IPS DF 4.7 (cell line): Measurements from ENCODE around the gene GJA9.
"Not testable (repeated sequence)": the region's sequence is repeated elsewhere in the genome, so short reads cannot be mapped to it uniquely, and the experiment has no call there.

ENCODE experiments used
- DNase-seq: peaks from one replicate; pipeline ENCODE4 v3.0.0-alpha.2; 2013; ENCODE audit warnings: low spot score; ENCODE audit errors: extremely low read depth

Gene GJA9

GRCh38 chr1:38881487-38881886 lies at the start of gene GJA9:
GJA9 (minus strand) TSS chr1:38881587; CDS start chr1:38876098, 5,489 bp downstream.
- no peak for DNase-seq

DNA sequence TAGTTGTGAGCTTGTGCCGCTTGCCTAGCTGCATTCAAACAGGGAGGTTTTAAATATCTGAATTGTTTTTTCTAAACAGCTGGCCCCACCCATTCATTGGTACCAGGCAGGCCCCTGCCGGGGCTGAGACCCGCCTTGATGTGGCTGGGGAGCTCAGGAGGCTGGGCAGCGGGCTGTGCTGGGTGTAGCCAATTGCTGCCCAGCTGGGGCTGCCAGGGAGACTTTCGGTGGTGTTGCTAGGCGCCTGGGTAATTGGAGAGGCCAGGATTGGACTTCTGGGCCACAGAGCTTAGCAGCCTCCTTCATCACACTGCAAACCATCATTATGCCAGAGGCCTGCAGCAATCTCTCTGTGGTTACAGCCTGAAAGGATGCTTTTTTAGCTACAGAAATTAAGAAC lies 48.1 kb upstream of the GJA9 start:
- no peak for DNase-seq

DNA sequence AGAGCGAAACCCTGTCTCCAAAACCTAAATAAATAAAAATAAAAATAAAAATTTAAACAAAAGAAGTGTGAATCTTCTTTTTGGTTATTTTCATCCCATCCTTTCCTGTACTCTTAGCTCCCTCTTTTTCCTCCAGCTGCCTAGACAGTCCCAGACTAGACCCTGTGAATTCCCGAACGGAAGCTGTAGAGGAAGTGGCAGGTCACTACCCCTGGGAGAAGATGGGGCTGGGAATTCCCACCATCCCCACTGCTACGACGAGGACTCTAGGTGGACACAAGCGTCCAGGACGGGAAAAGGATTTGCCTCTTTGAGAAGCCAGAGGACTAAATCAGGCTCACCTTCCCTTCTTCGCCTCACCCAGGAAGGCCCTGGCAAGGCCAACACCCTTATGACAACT lies 47.7 kb upstream of the GJA9 start:
- DNase-seq: no peak

DNA sequence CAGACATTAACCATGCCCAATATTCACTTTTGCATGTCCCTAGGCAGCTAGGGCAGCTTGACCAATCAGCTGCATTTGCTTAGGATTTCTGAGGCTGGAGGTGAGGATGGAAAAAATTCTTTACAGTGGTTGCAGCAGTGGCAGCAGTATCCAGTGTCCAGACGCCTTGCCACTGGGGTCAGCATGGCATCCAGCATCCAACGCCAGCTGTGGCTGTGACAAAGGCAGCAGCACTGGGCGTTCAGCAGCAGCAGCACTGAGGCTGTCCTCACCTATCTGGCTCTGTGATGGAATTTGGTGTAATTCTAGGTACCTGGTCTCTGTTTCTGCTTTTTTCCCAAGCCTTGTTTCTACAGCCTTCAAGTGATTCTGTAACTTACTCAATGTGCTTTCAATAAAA lies 44.7 kb upstream of the GJA9 start:
- DNase-seq: no peak

DNA sequence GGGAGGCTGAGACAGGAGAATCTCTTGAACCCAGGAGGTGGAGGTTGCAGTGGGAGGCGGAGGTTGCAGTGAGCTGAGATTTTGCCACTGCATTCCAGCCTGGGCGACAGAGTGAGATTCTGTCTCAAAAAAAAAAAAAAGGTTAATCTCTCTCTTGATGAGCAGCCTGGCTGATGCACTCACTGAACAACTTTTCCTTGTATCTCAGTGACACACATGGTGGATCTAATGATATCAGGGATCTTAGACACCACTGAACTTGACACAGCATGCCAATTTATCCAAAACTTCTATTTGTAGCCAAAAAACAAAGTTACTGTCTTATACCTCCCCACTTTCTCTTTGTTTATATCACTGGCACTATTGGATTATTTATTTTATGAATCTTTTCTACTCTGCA lies 44.0 kb upstream of the GJA9 start:
- DNase-seq: no peak

GRCh38 chr1:38923607-38924006 lies 42.2 kb upstream of the GJA9 start:
- DNase-seq: no peak

- DNase-seq: no peak
Observed at GRCh38 chr1:38919130-38919529, 37.7 kb upstream of the GJA9 start.

DNA sequence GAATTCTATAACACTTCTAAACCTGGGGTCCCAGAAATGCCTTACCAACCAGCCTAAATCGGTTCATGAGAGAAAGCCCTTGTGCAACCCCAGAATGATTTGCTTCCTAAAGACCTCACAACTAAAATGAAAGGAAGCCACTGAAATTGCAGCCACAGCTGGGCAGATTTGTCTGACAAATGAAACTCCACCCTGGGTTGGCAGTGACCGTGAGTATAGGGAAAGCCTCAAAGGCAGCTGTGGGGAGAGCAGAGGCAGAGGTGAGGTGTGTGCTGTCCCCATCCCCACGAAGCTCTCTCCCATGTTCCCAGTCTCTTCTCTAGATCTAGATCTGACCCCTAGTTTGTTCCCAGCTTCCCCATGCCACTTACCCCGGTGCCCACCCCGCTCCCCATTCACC lies 37.2 kb upstream of the GJA9 start:
- no peak for DNase-seq

- DNase-seq: no peak
Observed at GRCh38 chr1:38917772-38918171, 36.4 kb upstream of the GJA9 start.

DNA sequence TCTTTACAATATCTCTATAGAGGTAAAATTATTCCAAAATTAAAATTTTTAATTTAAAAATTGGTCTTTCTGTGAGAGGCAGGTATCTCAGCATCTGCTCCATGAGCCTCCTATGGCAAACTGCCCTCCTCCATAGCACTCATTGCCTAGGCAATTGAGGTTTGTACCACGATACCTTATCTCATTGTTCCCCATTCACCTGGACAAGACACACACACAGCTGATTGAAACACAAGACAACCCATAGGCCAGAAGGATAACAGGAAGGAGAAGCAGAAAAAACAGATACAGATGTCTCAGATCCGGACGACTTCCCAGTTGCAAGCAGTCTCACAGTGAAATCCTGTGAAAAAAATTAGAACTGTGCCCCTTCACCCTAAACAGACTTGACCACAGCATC lies 36.0 kb upstream of the GJA9 start:
- no peak for DNase-seq

DNA sequence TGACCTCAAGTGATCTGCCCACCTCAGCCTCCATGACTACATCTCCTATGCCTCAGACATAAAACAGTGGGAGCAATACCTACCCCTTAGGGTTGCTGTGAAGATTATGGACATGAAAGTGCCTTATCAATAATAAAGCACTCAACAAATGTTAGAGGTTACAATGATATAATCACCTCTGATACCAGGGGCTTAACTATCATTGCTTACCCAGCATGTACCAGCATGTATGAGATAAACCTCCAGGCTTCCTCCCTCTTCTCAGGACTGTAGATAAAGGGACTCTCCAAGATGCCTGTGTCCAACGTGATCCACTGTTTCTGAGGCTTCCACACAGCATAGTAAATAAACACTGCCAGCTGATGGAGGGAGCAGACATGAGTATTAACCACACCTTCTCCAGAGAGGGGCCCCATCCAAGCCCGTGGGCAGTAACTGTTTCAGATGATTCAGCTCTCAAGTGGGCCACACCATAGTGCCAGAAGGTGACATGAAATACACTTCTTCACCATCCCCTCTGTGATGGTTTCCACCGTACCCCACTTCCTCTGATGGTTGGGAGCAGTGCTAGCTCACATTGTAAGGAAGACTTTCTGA lies 34.1 kb upstream of the GJA9 start:
- DNase-seq: no peak

DNA sequence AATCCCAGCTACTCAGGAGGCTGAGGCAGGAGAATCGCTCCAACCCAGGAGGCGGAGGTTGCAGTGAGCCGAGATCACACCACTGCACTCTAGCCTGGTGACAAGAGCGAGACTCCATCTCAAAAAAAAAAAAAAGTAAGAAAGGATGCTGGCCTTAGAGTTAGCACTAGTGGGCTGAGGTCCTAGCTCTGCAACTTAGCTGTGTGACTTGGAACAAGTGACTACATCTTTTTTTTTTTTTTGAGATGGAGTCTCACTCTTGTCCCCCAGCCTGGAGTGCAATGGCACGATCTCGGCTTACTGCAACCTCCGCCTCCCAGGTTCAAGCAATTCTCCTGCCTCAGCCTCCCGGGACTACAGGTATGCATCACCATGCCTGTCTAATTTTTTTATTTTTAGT lies 33.5 kb upstream of the GJA9 start:
- not testable (repeated sequence) for DNase-seq

DNA sequence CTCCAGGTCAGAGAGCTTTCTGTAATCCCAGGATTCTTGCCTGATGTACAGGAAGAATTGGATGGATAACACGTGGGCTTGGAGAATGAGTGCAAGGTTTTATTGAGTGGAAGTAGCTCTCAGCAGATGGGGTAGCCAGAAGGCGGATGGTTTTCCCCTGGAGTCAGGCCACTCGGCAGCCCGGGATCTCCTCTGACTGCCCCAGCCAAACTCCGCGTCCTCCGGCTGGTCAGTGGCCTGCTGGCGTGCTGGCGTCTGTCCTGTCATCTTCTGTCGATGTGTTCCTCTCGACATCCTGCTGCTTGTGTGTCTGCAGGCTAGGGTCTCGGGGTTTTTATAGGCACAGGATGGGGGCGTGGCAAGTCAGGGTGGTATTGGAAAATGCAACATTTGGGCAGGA lies 27.4 kb upstream of the GJA9 start:
- DNase-seq: no peak

GRCh38 chr1:38905985-38906384 lies 24.6 kb upstream of the GJA9 start:
- no peak for DNase-seq

DNA sequence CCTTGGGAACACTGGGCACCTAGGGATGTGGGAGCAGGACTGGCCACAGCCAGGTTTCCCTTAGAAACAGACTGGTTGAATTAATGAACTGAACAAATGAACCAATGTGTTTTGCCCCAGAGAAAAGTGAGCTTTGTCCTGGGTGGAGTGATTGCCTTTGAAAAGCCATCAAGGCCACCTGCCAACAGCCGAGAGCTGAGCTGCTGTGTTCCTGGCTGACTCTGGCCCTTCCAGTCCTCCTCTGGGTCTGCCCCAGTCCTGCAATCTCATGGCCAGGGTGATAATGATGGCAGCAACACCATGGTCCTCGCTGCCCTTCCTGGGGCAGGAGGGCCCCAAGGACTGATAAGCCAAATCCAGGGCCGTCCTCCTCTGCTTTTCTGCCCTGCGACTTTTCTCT lies 18.2 kb upstream of the GJA9 start:
- no peak for DNase-seq

GRCh38 chr1:38898653-38899230 lies 17.4 kb upstream of the GJA9 start:
- DNase-seq: no peak

DNA sequence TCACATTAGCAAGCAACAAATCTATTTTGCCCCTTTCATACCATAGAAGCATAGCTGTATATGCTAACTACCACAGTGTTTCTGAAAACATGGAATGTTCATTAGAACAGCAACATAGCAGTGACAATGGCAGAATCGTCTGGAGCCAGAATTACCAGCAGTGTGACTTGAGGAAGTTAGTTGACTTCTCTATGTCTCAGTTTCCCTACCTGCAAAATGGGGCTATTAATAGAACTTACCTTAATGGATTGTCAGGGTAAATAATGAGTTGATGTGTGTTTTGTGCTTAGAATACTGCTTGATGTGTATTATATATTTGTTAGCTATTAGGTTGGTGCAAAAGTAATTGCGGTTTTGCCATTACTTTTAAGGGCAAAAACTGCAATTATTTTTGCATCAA lies 14.8 kb upstream of the GJA9 start:
- no peak for DNase-seq

DNA sequence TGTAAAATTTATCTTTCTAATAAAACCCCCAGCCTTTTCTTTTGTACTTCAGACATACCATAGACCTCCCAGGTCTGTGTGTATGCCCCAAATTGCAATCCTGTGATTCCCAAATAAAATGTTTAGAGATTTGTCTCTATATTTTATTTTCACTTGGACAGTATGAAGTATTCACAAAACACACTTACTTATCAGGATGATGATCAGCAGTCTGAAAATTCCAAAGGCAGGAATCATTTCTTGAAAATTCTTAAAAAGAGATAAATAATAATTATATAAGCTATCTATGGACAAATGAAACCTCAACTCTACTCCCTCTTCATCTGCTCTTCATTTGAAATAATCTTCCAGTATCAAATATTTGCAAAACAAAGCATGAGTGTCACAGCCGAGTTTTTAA lies 11.6 kb upstream of the GJA9 start:
- DNase-seq: no peak

DNA sequence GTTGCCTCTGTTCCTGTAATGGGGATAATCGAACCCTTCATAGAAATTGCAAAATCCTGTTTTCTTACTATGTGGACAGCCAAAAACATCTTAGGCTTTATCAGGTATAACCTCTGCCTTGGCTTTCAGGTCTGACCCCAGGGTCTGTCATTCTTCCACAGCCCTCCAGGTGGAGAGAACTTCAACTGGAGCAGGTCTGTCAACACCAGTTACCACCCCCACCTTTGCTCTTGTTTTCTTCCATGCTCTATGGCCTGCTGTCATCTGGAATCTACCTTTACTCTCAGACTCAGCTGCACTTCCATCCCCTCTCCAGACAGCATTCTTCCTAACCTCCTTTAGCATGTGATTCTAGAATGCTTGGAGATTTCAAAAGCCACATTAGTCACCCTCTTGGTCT lies 10.4 kb upstream of the GJA9 start:
- DNase-seq: peak; percentile 44

GRCh38 chr1:38889589-38889988 lies 8.2 kb upstream of the GJA9 start:
- DNase-seq: no peak

DNA sequence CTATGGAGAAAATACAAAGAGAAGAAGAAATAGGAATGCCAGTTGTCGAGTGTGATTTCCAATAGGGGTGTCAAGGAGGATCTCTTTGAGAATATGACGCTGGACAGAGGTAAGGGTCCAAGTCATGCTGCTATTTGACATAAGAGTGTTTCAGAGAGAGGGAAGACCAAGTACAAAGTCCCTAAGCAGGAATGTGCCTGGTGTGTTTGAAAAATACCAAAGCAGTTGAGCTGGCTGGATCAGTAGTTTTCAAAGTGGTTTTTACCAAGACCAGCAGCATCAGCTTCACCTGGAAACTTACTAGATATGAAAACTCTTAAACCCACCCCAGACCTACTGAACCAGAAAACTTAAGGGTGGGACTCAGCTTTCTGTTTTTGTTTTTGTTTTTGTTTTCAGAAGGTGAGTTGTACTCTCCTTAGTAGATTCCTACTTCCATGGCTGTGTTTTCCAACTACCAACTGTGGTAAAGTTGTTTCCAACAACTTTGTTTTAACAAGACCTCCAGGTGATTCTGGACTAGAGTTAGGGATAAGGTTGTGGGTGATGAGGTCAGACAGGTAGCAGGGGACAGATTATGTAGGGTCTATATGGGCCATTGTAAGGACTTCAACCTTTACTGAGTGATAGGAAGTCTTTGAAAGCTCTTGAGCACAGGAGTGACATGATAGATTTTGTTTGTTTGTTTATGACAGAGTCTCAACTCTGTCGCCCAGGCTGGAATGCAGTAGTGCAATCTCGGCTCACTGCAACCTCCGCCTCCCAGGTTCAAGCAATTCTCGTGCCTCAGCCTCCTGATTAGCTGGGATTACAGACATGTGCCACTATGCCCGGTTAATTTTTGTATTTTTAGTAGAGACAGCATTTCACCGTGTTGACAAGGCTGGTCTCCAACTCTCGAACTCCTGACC lies 7.3 kb upstream of the GJA9 start:
- no peak for DNase-seq

DNA sequence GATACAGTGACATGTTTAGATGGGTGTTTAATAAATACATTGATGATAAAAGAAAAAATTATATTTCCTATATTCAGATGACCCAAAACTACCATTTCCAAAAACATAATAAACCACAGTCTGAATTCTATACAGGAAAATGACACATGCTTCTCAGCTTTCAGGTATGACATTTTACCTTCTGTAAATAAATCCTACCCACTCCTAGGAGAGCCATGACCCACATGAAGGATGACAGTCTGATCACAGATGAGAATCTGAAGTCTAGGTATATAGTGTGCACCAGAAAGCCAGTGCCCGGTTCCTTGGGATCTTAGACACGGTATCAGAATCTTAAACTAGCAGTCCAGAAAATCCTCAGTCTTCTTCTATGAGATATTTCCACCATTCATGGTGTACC lies 3.7 kb upstream of the GJA9 start:
- DNase-seq: no peak

GRCh38 chr1:38875811-38876210 lies 5.6 kb downstream of the GJA9 start:
- DNase-seq: no peak
